Measurements from ENCODE around the gene KIF4A.

Gene KIF4A

DNA sequence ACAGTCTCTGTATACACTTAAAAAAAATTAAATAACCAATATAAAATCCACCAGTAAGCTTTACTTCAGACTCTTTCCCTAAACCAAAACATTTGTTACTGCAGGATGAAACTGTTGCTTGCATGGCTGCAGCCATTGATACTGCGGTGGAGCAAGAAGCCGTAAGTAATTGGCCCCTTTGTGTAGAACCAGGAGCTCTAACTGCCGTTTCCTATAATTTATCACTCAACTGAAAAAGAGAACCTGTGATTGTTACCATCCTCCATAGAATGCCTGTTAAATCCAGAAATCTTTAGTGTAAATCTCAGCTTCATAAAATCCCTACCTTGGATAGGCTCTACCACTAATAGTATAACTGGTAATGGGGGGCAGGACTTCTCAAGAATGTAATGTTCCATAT lies 62.6 kb downstream of the KIF4A start:
- no peak overlapping the region for H2AFZ ChIP-seq (ENCODE audit: low read depth, low read length)
- peaks cover 22% of the 10 kb centered on the region for H3K36me3 ChIP-seq (replicated peaks; ENCODE audit: low read depth, low read length)
- no peaks in the 10 kb centered on the region for H3K4me1 ChIP-seq (ENCODE audit: low read length)
- H3K9ac ChIP-seq (ENCODE audit: low read length): no peak overlapping the region
- no peak for TF ChIP-seq EZH2phosphoT487 (IDR thresholded peaks at IDR 0.05; ENCODE audit: low read depth)
- TF ChIP-seq CTCF (IDR thresholded peaks at IDR 0.05; ENCODE audit: low read depth, low read length): no peak
- H3K27me3 ChIP-seq (ENCODE audit: low read depth, low read length): no peaks in the 10 kb centered on the region
- H3K27ac ChIP-seq (ENCODE audit: low read length): no peak overlapping the region
- H3K4me3 ChIP-seq (ENCODE audit: low read length): no peak overlapping the region
- H3K79me2 ChIP-seq (ENCODE audit: low read length): no peaks in the 10 kb centered on the region
- no peaks in the 10 kb centered on the region for H3K9me3 ChIP-seq (ENCODE audit: insufficient read depth, low read length)
- no peaks in the 10 kb centered on the region for H4K20me1 ChIP-seq (ENCODE audit: insufficient read depth, low read length)
- H3K4me2 ChIP-seq (ENCODE audit: low read length): no peak overlapping the region

DNA sequence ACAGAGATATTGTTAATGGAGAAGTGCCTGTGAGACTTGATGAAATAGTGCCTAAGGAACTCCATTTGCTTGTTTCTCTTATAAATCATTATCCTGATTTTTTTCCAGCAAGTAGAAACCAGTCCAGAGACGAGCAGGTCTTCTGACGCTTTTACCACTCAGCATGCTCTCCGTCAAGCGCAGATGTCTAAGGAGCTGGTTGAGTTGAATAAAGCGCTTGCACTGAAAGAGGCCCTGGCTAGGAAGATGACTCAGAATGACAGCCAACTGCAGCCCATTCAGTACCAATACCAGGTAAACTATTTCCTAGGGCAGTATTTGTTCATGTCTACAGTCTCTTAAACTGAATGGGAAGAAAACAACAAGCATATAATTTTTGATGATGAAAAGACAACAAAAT lies 63.6 kb downstream of the KIF4A start:
- Histone ChIP-seq H3K9me3 (ENCODE audit: insufficient read depth, low read length) (no peaks in the 10 kb centered on the region), H2AFZ (ENCODE audit: low read depth, low read length) (no peak overlapping the region), H3K79me2 (ENCODE audit: low read length) (no peaks in the 10 kb centered on the region), H3K4me3 (ENCODE audit: low read length) (no peak overlapping the region), H3K27ac (ENCODE audit: low read length) (no peak overlapping the region), H3K36me3 (replicated peaks; ENCODE audit: low read depth, low read length) (peaks cover 24% of the 10 kb centered on the region), H3K4me2 (ENCODE audit: low read length) (no peak overlapping the region), H4K20me1 (ENCODE audit: insufficient read depth, low read length) (no peaks in the 10 kb centered on the region), H3K9ac (ENCODE audit: low read length) (no peak overlapping the region), H3K27me3 (ENCODE audit: low read depth, low read length) (no peaks in the 10 kb centered on the region), H3K4me1 (ENCODE audit: low read length) (no peaks in the 10 kb centered on the region)
- TF ChIP-seq CTCF (IDR thresholded peaks at IDR 0.05; ENCODE audit: low read depth, low read length) (no peak), EZH2phosphoT487 (IDR thresholded peaks at IDR 0.05; ENCODE audit: low read depth) (no peak)

- Histone ChIP-seq H3K36me3 (replicated peaks; ENCODE audit: low read depth, low read length) (peaks cover 32% of the 10 kb centered on the region), H3K9me3 (ENCODE audit: insufficient read depth, low read length) (no peaks in the 10 kb centered on the region), H3K4me2 (ENCODE audit: low read length) (no peak overlapping the region), H3K27me3 (ENCODE audit: low read depth, low read length) (no peaks in the 10 kb centered on the region), H2AFZ (ENCODE audit: low read depth, low read length) (no peak overlapping the region), H3K9ac (ENCODE audit: low read length) (no peak overlapping the region), H3K27ac (ENCODE audit: low read length) (no peak overlapping the region), H3K4me1 (ENCODE audit: low read length) (no peaks in the 10 kb centered on the region), H3K4me3 (ENCODE audit: low read length) (no peak overlapping the region), H3K79me2 (ENCODE audit: low read length) (no peaks in the 10 kb centered on the region), H4K20me1 (ENCODE audit: insufficient read depth, low read length) (no peaks in the 10 kb centered on the region)
- TF ChIP-seq CTCF (IDR thresholded peaks at IDR 0.05; ENCODE audit: low read depth, low read length) (no peak), EZH2phosphoT487 (IDR thresholded peaks at IDR 0.05; ENCODE audit: low read depth) (no peak)
These were observed 64.8 kb downstream of the KIF4A start for GRCh38 chrX:70354716-70355115.

DNA sequence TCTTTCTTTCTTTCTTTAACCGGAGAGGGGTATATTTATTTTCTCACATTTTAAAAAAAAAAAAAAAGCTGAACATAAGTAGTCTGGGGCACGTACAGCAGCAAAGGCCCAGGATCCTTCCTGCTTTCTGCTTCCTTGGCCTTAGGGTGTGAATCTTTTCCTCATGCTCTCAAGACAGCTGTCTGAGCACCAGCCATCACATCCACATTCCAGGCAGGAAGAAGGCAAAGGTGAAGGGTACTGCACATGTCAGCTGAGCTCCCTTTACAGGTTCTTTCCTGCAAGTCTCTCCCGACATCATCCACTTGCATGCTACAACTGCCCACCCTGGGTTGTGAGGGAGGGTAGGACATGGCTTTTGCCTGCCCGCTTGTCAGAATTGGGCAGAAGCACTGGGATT lies 69.6 kb downstream of the KIF4A start:
- Histone ChIP-seq H2AFZ (ENCODE audit: low read depth, low read length) (no peak overlapping the region), H3K4me1 (ENCODE audit: low read length) (no peaks in the 10 kb centered on the region), H3K4me3 (ENCODE audit: low read length) (no peak overlapping the region), H3K27me3 (ENCODE audit: low read depth, low read length) (no peaks in the 10 kb centered on the region), H3K9ac (ENCODE audit: low read length) (no peak overlapping the region), H4K20me1 (ENCODE audit: insufficient read depth, low read length) (no peaks in the 10 kb centered on the region), H3K79me2 (ENCODE audit: low read length) (no peaks in the 10 kb centered on the region), H3K27ac (ENCODE audit: low read length) (no peak overlapping the region), H3K4me2 (ENCODE audit: low read length) (no peak overlapping the region), H3K36me3 (replicated peaks; ENCODE audit: low read depth, low read length) (peaks cover 20% of the 10 kb centered on the region), H3K9me3 (ENCODE audit: insufficient read depth, low read length) (no peaks in the 10 kb centered on the region)
- TF ChIP-seq CTCF (IDR thresholded peaks at IDR 0.05; ENCODE audit: low read depth, low read length): no peak
- TF ChIP-seq EZH2phosphoT487 (IDR thresholded peaks at IDR 0.05; ENCODE audit: low read depth): no peak
